ENCODE results near the gene DGCR8.
A peak's percentile ranks its signal among the peaks of the same experiment; 100 is the strongest.

Gene DGCR8

GRCh38 chr22:20043057-20043996 lies 36.7 kb upstream of the DGCR8 start:
- Histone ChIP-seq H2AK5ac (ENCODE audit: low read length) (no peak overlapping the region), H2BK12ac (ENCODE audit: low read length) (no peak overlapping the region), H3K4ac (ENCODE audit: low read depth, low read length) (no peak overlapping the region), H3K4me1 (ENCODE audit: control insufficient read depth in 1 of 2, insufficient read depth in 2 of 2, low read length in 2 of 2) (no peaks in the 10 kb centered on the region), H3K23ac (ENCODE audit: low read length) (no peak overlapping the region), H2BK5ac (ENCODE audit: low read depth, low read length, poor library complexity) (no peak overlapping the region), H3K27ac (ENCODE audit: low read depth, low read length) (no peak overlapping the region), H3K9me3 (ENCODE audit: insufficient read depth, low read depth, low read length) (peaks cover 3% of the 10 kb centered on the region), H4K8ac (ENCODE audit: low read depth, low read length) (no peak overlapping the region), H3K4me2 (ENCODE audit: low read length) (no peak overlapping the region), H4K91ac (ENCODE audit: low read depth, low read length) (no peak overlapping the region), H3K79me2 (ENCODE audit: control insufficient read depth, insufficient read depth, low read length, poor library complexity) (no peaks in the 10 kb centered on the region), H2BK120ac (ENCODE audit: insufficient read depth, low read length, poor library complexity) (no peak overlapping the region), H3K27me3 (ENCODE audit: insufficient read depth, low read length) (no peaks in the 10 kb centered on the region), H3K14ac (ENCODE audit: low read length) (no peak overlapping the region), H2AFZ (ENCODE audit: insufficient read depth, low read length, poor library complexity) (no peak overlapping the region), H3K4me3 (ENCODE audit: low read depth, low read length) (no peak overlapping the region), H3K9ac (ENCODE audit: low read length) (no peak overlapping the region), H3K79me1 (ENCODE audit: low read length) (no peaks in the 10 kb centered on the region), H3K18ac (ENCODE audit: low read length) (no peak overlapping the region), H3K36me3 (ENCODE audit: control insufficient read depth in 1 of 2, insufficient read depth in 2 of 2, low read length in 2 of 2) (peaks cover 23 to 27% of the 10 kb centered on the region in 2 experiments), H4K12ac (ENCODE audit: low read depth, low read length) (no peak overlapping the region)
- WGBS (ENCODE audit: extremely low coverage, insufficient coverage, insufficient read length): no CpG with 5 or more reads among the region's 26 CpGs
- DNase-seq: no peak

GRCh38 chr22:20043997-20044342 lies 36.1 kb upstream of the DGCR8 start:
- Histone ChIP-seq H3K4me1 (ENCODE audit: control insufficient read depth in 1 of 2, insufficient read depth in 2 of 2, low read length in 2 of 2) (no peaks in the 10 kb centered on the region), H4K12ac (ENCODE audit: low read depth, low read length) (no peak overlapping the region), H4K91ac (ENCODE audit: low read depth, low read length) (no peak overlapping the region), H2AFZ (ENCODE audit: insufficient read depth, low read length, poor library complexity) (no peak overlapping the region), H3K79me2 (ENCODE audit: control insufficient read depth, insufficient read depth, low read length, poor library complexity) (no peaks in the 10 kb centered on the region), H2BK12ac (ENCODE audit: low read length) (no peak overlapping the region), H3K4ac (ENCODE audit: low read depth, low read length) (no peak overlapping the region), H3K18ac (ENCODE audit: low read length) (no peak overlapping the region), H3K9me3 (ENCODE audit: insufficient read depth, low read depth, low read length) (peaks cover 3% of the 10 kb centered on the region), H3K4me2 (ENCODE audit: low read length) (no peak overlapping the region), H3K36me3 (ENCODE audit: control insufficient read depth in 1 of 2, insufficient read depth in 2 of 2, low read length in 2 of 2) (peaks cover 23 to 24% of the 10 kb centered on the region in 2 experiments), H3K27me3 (ENCODE audit: insufficient read depth, low read length) (no peaks in the 10 kb centered on the region), H3K23ac (ENCODE audit: low read length) (no peak overlapping the region), H2BK120ac (ENCODE audit: insufficient read depth, low read length, poor library complexity) (no peak overlapping the region), H4K8ac (ENCODE audit: low read depth, low read length) (no peak overlapping the region), H3K27ac (ENCODE audit: low read depth, low read length) (no peak overlapping the region), H2BK5ac (ENCODE audit: low read depth, low read length, poor library complexity) (no peak overlapping the region), H2AK5ac (ENCODE audit: low read length) (no peak overlapping the region), H3K4me3 (ENCODE audit: low read depth, low read length) (no peak overlapping the region), H3K14ac (ENCODE audit: low read length) (no peak overlapping the region), H3K79me1 (ENCODE audit: low read length) (no peaks in the 10 kb centered on the region), H3K9ac (ENCODE audit: low read length) (no peak overlapping the region)
- DNase-seq: no peak
- no CpG with 5 or more reads among the region's 7 CpGs for WGBS (ENCODE audit: extremely low coverage, insufficient coverage, insufficient read length)

- no peak overlapping the region for H3K23ac ChIP-seq (ENCODE audit: low read length)
- DNase-seq: no peak
- H4K12ac ChIP-seq (ENCODE audit: low read depth, low read length): no peak overlapping the region
- no peak overlapping the region for H3K4me2 ChIP-seq (ENCODE audit: low read length)
- peaks cover 3% of the 10 kb centered on the region for H3K9me3 ChIP-seq (ENCODE audit: insufficient read depth, low read depth, low read length)
- no peaks in the 10 kb centered on the region for H3K79me1 ChIP-seq (ENCODE audit: low read length)
- no peak overlapping the region for H3K9ac ChIP-seq (ENCODE audit: low read length)
- no CpG with 5 or more reads among the region's 10 CpGs for WGBS (ENCODE audit: extremely low coverage, insufficient coverage, insufficient read length)
- peaks cover 21 to 24% of the 10 kb centered on the region in 2 experiments for H3K36me3 ChIP-seq (ENCODE audit: control insufficient read depth in 1 of 2, insufficient read depth in 2 of 2, low read length in 2 of 2)
- H2BK5ac ChIP-seq (ENCODE audit: low read depth, low read length, poor library complexity): no peak overlapping the region
- no peak overlapping the region for H2BK12ac ChIP-seq (ENCODE audit: low read length)
- no peak overlapping the region for H2BK120ac ChIP-seq (ENCODE audit: insufficient read depth, low read length, poor library complexity)
- H3K79me2 ChIP-seq (ENCODE audit: control insufficient read depth, insufficient read depth, low read length, poor library complexity): no peaks in the 10 kb centered on the region
- H4K8ac ChIP-seq (ENCODE audit: low read depth, low read length): no peak overlapping the region
- no peak overlapping the region for H4K91ac ChIP-seq (ENCODE audit: low read depth, low read length)
- H3K27me3 ChIP-seq (ENCODE audit: insufficient read depth, low read length): no peaks in the 10 kb centered on the region
- no peak overlapping the region for H3K4ac ChIP-seq (ENCODE audit: low read depth, low read length)
- H3K4me3 ChIP-seq (ENCODE audit: low read depth, low read length): peak overlapping the region; percentile 43
- H3K18ac ChIP-seq (ENCODE audit: low read length): no peak overlapping the region
- H3K4me1 ChIP-seq (ENCODE audit: control insufficient read depth in 1 of 2, insufficient read depth in 2 of 2, low read length in 2 of 2): no peaks in the 10 kb centered on the region
- H3K27ac ChIP-seq (ENCODE audit: low read depth, low read length): no peak overlapping the region
- no peak overlapping the region for H2AK5ac ChIP-seq (ENCODE audit: low read length)
- H3K14ac ChIP-seq (ENCODE audit: low read length): no peak overlapping the region
- no peak overlapping the region for H2AFZ ChIP-seq (ENCODE audit: insufficient read depth, low read length, poor library complexity)
Measured at GRCh38 chr22:20044495-20045151, 35.4 kb upstream of the DGCR8 start.

GRCh38 chr22:20046730-20047129 lies 33.3 kb upstream of the DGCR8 start:
- Histone ChIP-seq H4K12ac (ENCODE audit: low read depth, low read length) (no peak overlapping the region), H3K4me2 (ENCODE audit: low read length) (no peak overlapping the region), H4K91ac (ENCODE audit: low read depth, low read length) (no peak overlapping the region), H3K4me3 (ENCODE audit: low read depth, low read length) (no peak overlapping the region), H4K8ac (ENCODE audit: low read depth, low read length) (no peak overlapping the region), H3K27me3 (ENCODE audit: insufficient read depth, low read length) (no peaks in the 10 kb centered on the region), H3K4me1 (ENCODE audit: control insufficient read depth in 1 of 2, insufficient read depth in 2 of 2, low read length in 2 of 2) (no peaks in the 10 kb centered on the region), H3K9me3 (ENCODE audit: insufficient read depth, low read depth, low read length) (peaks cover 3% of the 10 kb centered on the region), H3K14ac (ENCODE audit: low read length) (no peak overlapping the region), H3K79me2 (ENCODE audit: control insufficient read depth, insufficient read depth, low read length, poor library complexity) (no peaks in the 10 kb centered on the region), H3K27ac (ENCODE audit: low read depth, low read length) (no peak overlapping the region), H2AFZ (ENCODE audit: insufficient read depth, low read length, poor library complexity) (no peak overlapping the region), H3K36me3 (ENCODE audit: control insufficient read depth in 1 of 2, insufficient read depth in 2 of 2, low read length in 2 of 2) (peaks cover 16 to 18% of the 10 kb centered on the region in 2 experiments), H3K18ac (ENCODE audit: low read length) (no peak overlapping the region), H2BK120ac (ENCODE audit: insufficient read depth, low read length, poor library complexity) (no peak overlapping the region), H2AK5ac (ENCODE audit: low read length) (no peak overlapping the region), H3K4ac (ENCODE audit: low read depth, low read length) (no peak overlapping the region), H3K23ac (ENCODE audit: low read length) (no peak overlapping the region), H3K79me1 (ENCODE audit: low read length) (no peaks in the 10 kb centered on the region), H2BK12ac (ENCODE audit: low read length) (no peak overlapping the region), H2BK5ac (ENCODE audit: low read depth, low read length, poor library complexity) (no peak overlapping the region), H3K9ac (ENCODE audit: low read length) (no peak overlapping the region)
- no CpG with 5 or more reads among the region's 4 CpGs for WGBS (ENCODE audit: extremely low coverage, insufficient coverage, insufficient read length)
- DNase-seq: no peak
